SK-N-MC (cell line): Measurements from ENCODE around the gene PCDHB14.
"Not testable (repeated sequence)": the region's sequence is repeated elsewhere in the genome, so short reads cannot be mapped to it uniquely, and the experiment has no call there.

ENCODE experiments used
- EZH2 ChIP-seq: fragments of 200-600 bp; sonication (generic); IDR thresholded peaks from one replicate; pipeline ENCODE4 v1.6.1; 2017; ENCODE audit warnings: antibody characterized with exemption
- POLR2AphosphoS5 ChIP-seq: IDR thresholded peaks from 2 replicates; pipeline ENCODE4 v1.6.1; 2012; ENCODE audit warnings: mild to moderate bottlenecking, low read depth, low read length, borderline replicate concordance

DNA sequence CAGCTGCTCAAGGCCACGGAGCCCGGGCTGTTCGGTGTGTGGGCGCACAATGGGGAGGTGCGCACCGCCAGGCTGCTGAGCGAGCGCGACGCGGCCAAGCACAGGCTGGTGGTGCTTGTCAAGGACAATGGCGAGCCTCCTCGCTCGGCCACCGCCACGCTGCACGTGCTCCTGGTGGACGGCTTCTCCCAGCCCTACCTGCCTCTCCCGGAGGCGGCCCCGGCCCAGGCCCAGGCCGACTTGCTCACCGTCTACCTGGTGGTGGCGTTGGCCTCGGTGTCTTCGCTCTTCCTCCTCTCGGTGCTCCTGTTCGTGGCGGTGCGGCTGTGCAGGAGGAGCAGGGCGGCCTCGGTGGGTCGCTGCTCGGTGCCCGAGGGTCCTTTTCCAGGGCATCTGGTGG lies 34.0 kb upstream of the PCDHB14 start:
- TF ChIP-seq POLR2AphosphoS5, EZH2: not testable (repeated sequence)
